GM12891 (cell line): ENCODE data around the gene RGL2.

Experiments used
- POLR2A ChIP-seq: IDR thresholded peaks from 2 replicates; pipeline ENCODE4 v1.6.1; 2011; ENCODE audit warnings: low read depth, low read length, control low read depth
- POLR2AphosphoS5 ChIP-seq: IDR thresholded peaks from 2 replicates; pipeline ENCODE4 v1.6.1; 2011; ENCODE audit warnings: low read depth, low read length, control low read depth

DNA sequence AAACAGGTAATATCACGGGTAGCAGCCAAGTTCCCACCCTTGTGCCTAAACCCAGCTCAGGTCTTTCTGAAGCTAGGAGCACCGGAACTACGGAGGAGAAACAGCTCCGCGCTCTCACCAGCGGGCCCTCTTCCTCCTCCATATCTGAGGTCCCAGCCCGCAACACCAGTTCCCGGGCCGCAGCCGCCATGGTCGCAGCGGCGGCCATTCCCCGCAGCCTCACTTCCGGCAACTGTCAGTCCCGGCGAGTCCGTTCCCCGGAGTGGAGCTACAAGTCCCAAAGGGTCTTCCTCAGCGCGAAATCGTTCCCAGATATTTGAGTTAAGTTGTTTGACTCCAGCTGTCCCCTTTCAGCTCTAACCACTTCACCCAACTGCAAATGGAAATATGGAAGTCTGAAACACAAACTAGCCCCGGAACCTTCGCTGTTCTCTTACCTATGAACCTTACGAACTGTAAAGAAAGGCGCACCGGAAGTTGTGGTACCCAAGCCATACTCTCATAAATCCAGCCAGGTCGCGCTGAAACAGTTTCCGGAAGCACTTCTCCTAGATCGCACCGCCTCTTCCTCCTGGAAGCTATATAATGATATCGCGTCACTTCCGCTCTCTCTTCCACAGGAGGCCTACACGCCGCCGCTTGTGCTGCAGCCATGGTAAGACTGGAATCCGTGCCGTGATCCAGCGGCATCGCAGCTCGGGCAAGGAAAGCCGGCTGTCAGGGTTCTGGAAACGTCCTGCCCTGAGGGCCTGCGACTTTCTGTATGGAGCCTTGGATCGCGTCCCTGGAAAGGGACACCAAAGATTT, 27.1 kb downstream of the RGL2 start, which contains the start of the genes RPS18 and VPS52:
- TF ChIP-seq POLR2AphosphoS5, result peak; percentile 100
- TF ChIP-seq POLR2A, result peak; percentile 100
